A673 (cell line): ENCODE results near the gene RNU6-8.

ENCODE experiments used
- EZH2 ChIP-seq: fragments of 200-600 bp; sonication (generic); IDR thresholded peaks from 2 replicates; pipeline ENCODE4 v1.6.1; 2017; ENCODE audit warnings: borderline replicate concordance, low read depth, mild to moderate bottlenecking, mixed read lengths, antibody characterized with exemption, low read length; ENCODE audit not compliant: poor library complexity, severe bottlenecking
- TF ChIP-seq, protein P1 (sequence below): fragments of 300-800, 200-600 bp; sonication (generic); conservative IDR thresholded peaks from 2 replicates; pipeline ENCODE4 v1.5.1; 2017; ENCODE audit warnings: low read depth, mild to moderate bottlenecking, antibody characterized with exemption, low read length, moderate library complexity, mixed read lengths

DNA sequence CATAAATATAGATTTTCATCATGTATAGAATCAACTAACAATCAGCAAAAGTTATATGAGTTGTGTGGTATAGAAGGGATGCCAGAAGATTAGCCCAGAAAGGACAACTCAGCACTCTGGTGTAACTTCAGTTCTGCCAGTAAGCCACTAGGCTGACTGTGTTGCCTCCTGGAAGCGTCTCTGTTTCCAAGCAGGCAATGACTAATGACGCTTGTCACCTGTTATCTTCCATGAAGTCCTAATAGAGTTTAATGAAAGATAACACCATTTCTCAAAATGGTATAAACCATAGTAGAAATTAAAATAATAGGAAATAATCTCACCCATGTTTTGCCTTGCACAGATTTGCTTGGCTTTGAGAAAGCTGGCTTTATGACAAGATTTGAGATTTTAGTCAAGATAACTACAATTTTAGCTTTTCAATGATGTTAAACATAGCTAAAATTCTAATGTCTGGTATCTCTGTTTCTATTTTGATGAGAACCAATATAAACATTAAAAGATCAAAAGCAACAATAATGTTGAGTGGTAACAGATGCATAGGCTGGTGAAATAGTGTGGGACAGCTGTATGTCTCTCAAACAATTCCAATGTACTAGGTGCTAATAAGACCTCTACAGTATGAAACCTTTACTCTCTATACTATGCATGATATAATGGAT is 10.2 kb downstream of the RNU6-8 start:
- TF ChIP-seq, protein P1, sequence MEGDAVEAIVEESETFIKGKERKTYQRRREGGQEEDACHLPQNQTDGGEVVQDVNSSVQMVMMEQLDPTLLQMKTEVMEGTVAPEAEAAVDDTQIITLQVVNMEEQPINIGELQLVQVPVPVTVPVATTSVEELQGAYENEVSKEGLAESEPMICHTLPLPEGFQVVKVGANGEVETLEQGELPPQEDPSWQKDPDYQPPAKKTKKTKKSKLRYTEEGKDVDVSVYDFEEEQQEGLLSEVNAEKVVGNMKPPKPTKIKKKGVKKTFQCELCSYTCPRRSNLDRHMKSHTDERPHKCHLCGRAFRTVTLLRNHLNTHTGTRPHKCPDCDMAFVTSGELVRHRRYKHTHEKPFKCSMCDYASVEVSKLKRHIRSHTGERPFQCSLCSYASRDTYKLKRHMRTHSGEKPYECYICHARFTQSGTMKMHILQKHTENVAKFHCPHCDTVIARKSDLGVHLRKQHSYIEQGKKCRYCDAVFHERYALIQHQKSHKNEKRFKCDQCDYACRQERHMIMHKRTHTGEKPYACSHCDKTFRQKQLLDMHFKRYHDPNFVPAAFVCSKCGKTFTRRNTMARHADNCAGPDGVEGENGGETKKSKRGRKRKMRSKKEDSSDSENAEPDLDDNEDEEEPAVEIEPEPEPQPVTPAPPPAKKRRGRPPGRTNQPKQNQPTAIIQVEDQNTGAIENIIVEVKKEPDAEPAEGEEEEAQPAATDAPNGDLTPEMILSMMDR = no peak
- TF ChIP-seq EZH2 = no peak
